Astrocyte of the spinal cord (primary cell): ENCODE data around the gene SP3.

Source experiments
- DNase-seq: peaks from one replicate; pipeline ENCODE4 v3.0.0; 2011; ENCODE audit warnings: low read depth, low spot score
- H3K4me3 ChIP-seq: 2 replicates; pipeline ENCODE4 v1.5.1; 2011; ENCODE audit warnings: low read depth, mild to moderate bottlenecking, low read length, moderate library complexity
- CTCF ChIP-seq: IDR thresholded peaks from 2 replicates; pipeline ENCODE4 v1.5.1; 2012; ENCODE audit warnings: low read depth, mild to moderate bottlenecking, low read length, inconsistent platforms
- in situ Hi-C: cut with HindIII; loops from 2 replicates; pipeline ENCODE4 v1.10.0; 2017; ENCODE audit warnings: low sequenced_read_pairs

The SP3 gene

GRCh38 chr2:173965372-173966025 is at the start of gene SP3:
TSS of gene SP3 (minus strand) at chr2:173965373. CDS start at chr2:173965171, 202 bp downstream.
- in situ Hi-C loops = no loop called here
- peak within 1 kb of the TSS; percentile 73 for H3K4me3 ChIP-seq
- no peak for TF ChIP-seq CTCF

GRCh38 chr2:174014699-174015070 is 49.5 kb upstream of the SP3 start:
- no peak overlapping the region for H3K4me3 ChIP-seq
- no peak for TF ChIP-seq CTCF
- no peak for DNase-seq
- in situ Hi-C loops = no loop called here

More at GRCh38 chr2:173965372-173966025, at the start of gene SP3:
- peak; percentile 99 for DNase-seq

GRCh38 chr2:174014011-174014698 is 49.0 kb upstream of the SP3 start:
- H3K4me3 ChIP-seq = no peak overlapping the region
- in situ Hi-C loops = no loop called here
- TF ChIP-seq CTCF = no peak
- no peak for DNase-seq

GRCh38 chr2:174013315-174013751 is 48.2 kb upstream of the SP3 start:
- in situ Hi-C loops = no loop called here
- DNase-seq = no peak
- H3K4me3 ChIP-seq = peak overlapping the region; percentile 31
- TF ChIP-seq CTCF = no peak

- peak; percentile 46 for DNase-seq
- no peak for TF ChIP-seq CTCF
- in situ Hi-C loops = no loop called here
- H3K4me3 ChIP-seq = peak overlapping the region; percentile 31
These were observed 47.5 kb upstream of the SP3 start for GRCh38 chr2:174012347-174013314.

GRCh38 chr2:174011796-174012195 is 46.6 kb upstream of the SP3 start:
- TF ChIP-seq CTCF = no peak
- DNase-seq = no peak
- no peak overlapping the region for H3K4me3 ChIP-seq
- in situ Hi-C loops = no loop called here
